Thoracic aorta (tissue), 2 donors: ENCODE data around the gene TMEM97. TPM values are rescaled to one million over a fixed set of nuclear protein-coding genes. Genes with fewer than 3 reads are reported as not detected.

Source experiments
- ATAC-seq: fragments of 150-250 bp; one replicate; pipeline ENCODE4 v1.8.0; 2017; ENCODE audit warnings: low read depth; ENCODE audit not compliant: insufficient number of reproducible peaks, low FRiP score
- DNase-seq: peaks from one replicate; pipeline ENCODE4 v3.0.0-alpha.2; 2020; ENCODE audit warnings: low spot score
- H3K27ac ChIP-seq, 2 donors: fragments of 200-600 bp; sonication (generic); 1 replicate in 1 of 2; 2 replicates in 1 of 2; pipeline ENCODE4 v1.5.1; 2016; ENCODE audit warnings: mild to moderate bottlenecking in 2 of 2, moderate library complexity in 2 of 2
- H3K27me3 ChIP-seq: fragments of 200-600 bp; sonication (generic); replicated peaks from 2 replicates; pipeline ENCODE4 v1.6.0; 2016; ENCODE audit warnings: mild to moderate bottlenecking; ENCODE audit not compliant: insufficient read depth
- H3K36me3 ChIP-seq: fragments of 200-600 bp; sonication (generic); one replicate; pipeline ENCODE4 v1.5.1; 2016
- H3K4me1 ChIP-seq, 2 donors: fragments of 200-600 bp; sonication (generic); 1 replicate in 1 of 2; 2 replicates in 1 of 2; pipeline versions ENCODE4 v1.5.1 to v1.6.0; 2016; ENCODE audit warnings: low read depth in 2 of 2, mild to moderate bottlenecking in 1 of 2; ENCODE audit not compliant: control insufficient read depth in 1 of 2
- H3K4me3 ChIP-seq: fragments of 200-600 bp; sonication (generic); 2 replicates; pipeline ENCODE4 v1.5.1; 2016; ENCODE audit warnings: mild to moderate bottlenecking
- H3K9me3 ChIP-seq: fragments of 200-600 bp; sonication (generic); 2 replicates; pipeline ENCODE4 v1.5.1; 2016
- CTCF ChIP-seq: fragments of 200-600 bp; sonication (generic); IDR thresholded peaks from one replicate; pipeline ENCODE4 v1.5.1; 2019; ENCODE audit warnings: antibody characterized with exemption
- total RNA-seq, 2 donors: library from RNA; depleted of rRNA; stranded (reverse); fragments of >200 nt; gene quantifications; one replicate each; pipeline versions ENCODE4 v1.1.0 to v1.2.3, GENCODE V29; 2016

The TMEM97 gene
- total RNA-seq, 2 donors from 2014 or later: 1.1 to 5.9 TPM

- no peak for ATAC-seq
- Histone ChIP-seq H3K9me3 (no peaks in the 10 kb centered on the region), H3K27ac (no peak overlapping the region), H3K4me1 (peaks cover 32 to 38% of the 10 kb centered on the region in 2 donors), H3K36me3 (peaks cover 61% of the 10 kb centered on the region), H3K27me3 (no peaks in the 10 kb centered on the region), H3K4me3 (no peak overlapping the region)
- no peak for DNase-seq
- TF ChIP-seq CTCF: no peak
Measured at GRCh38 chr17:28350271-28350670, 31.3 kb downstream of the TMEM97 start.

- peaks cover 12 to 21% of the 10 kb centered on the region in 2 donors for H3K4me1 ChIP-seq
- H3K27ac ChIP-seq: peak within 1 kb of the TSS; percentile 78 to 91
- peaks cover 58% of the 10 kb centered on the region for H3K36me3 ChIP-seq
- H3K27me3 ChIP-seq: no peaks in the 10 kb centered on the region
- H3K9me3 ChIP-seq: no peaks in the 10 kb centered on the region
- ATAC-seq (peak; percentile 95), DNase-seq (peak; percentile 72)
- H3K4me3 ChIP-seq: peak within 1 kb of the TSS; percentile 98
- TF ChIP-seq CTCF: peak; percentile 9
Measured at GRCh38 chr17:28357061-28357900, 38.3 kb downstream of the TMEM97 start, which contains the start of gene POLDIP2. TSS of gene POLDIP2 (minus strand) at chr17:28357527. CDS start at chr17:28357448, 79 bp downstream.

- Histone ChIP-seq H3K27ac (peak overlapping the region; percentile 78 to 91), H3K4me1 (peaks cover 12 to 21% of the 10 kb centered on the region in 2 donors), H3K9me3 (no peaks in the 10 kb centered on the region), H3K4me3 (peak overlapping the region; percentile 98), H3K27me3 (no peaks in the 10 kb centered on the region), H3K36me3 (peaks cover 58% of the 10 kb centered on the region)
- no peak for DNase-seq
- peak; percentile 25 for ATAC-seq
- no peak for TF ChIP-seq CTCF
Measured at GRCh38 chr17:28357901-28358197, 38.8 kb downstream of the TMEM97 start.

GRCh38 chr17:28363186-28363585, 44.2 kb downstream of the TMEM97 start:
- no peak for TF ChIP-seq CTCF
- Histone ChIP-seq H3K4me3 (no peak overlapping the region), H3K36me3 (peaks cover 52% of the 10 kb centered on the region), H3K4me1 (peaks cover 3 to 4% of the 10 kb centered on the region in 2 donors), H3K9me3 (no peaks in the 10 kb centered on the region), H3K27ac (no peak overlapping the region), H3K27me3 (no peaks in the 10 kb centered on the region)
- ATAC-seq (no peak), DNase-seq (no peak)

- Histone ChIP-seq H3K36me3 (peaks cover 52% of the 10 kb centered on the region), H3K27me3 (no peaks in the 10 kb centered on the region)
- no peak for TF ChIP-seq CTCF
Measured at GRCh38 chr17:28363776-28364650, 45.0 kb downstream of the TMEM97 start.

More at GRCh38 chr17:28363776-28364650, 45.0 kb downstream of the TMEM97 start:
- DNase-seq (no peak), ATAC-seq (no peak)
- Histone ChIP-seq H3K4me1 (no peaks in the 10 kb centered on the region), H3K27ac (no peak overlapping the region), H3K9me3 (no peaks in the 10 kb centered on the region), H3K4me3 (no peak overlapping the region)
